GM19372 (cell line): ENCODE measurements around the gene MAP6D1.

Experiments used
- ATAC-seq: cut with Tn5 transposase; IDR thresholded peaks from one replicate; pipeline ENCODE4 v1.9.1; 2021; ENCODE audit warnings: mild to moderate bottlenecking, low read depth, moderate library complexity; ENCODE audit not compliant: unreplicated experiment

MAP6D1 gene

GRCh38 chr3:183766107-183766506, 59.3 kb downstream of the MAP6D1 start:
- no peak for ATAC-seq
